22Rv1 (cell line): ENCODE measurements around the gene KCNJ3.

Experiments
- ZFX ChIP-seq: fragments of 450-650 bp; IDR thresholded peaks from 2 replicates; pipeline ENCODE4 v1.6.1; 2017; ENCODE audit warnings: antibody characterized with exemption, borderline replicate concordance
- TF ChIP-seq, protein P1 (sequence below): fragments of 450-650 bp; IDR thresholded peaks from 2 replicates; pipeline ENCODE4 v1.5.1; 2017; ENCODE audit warnings: mild to moderate bottlenecking

GRCh38 chr2:154686162-154686561 lies 12.3 kb upstream of the KCNJ3 start:
- TF ChIP-seq, protein P1, sequence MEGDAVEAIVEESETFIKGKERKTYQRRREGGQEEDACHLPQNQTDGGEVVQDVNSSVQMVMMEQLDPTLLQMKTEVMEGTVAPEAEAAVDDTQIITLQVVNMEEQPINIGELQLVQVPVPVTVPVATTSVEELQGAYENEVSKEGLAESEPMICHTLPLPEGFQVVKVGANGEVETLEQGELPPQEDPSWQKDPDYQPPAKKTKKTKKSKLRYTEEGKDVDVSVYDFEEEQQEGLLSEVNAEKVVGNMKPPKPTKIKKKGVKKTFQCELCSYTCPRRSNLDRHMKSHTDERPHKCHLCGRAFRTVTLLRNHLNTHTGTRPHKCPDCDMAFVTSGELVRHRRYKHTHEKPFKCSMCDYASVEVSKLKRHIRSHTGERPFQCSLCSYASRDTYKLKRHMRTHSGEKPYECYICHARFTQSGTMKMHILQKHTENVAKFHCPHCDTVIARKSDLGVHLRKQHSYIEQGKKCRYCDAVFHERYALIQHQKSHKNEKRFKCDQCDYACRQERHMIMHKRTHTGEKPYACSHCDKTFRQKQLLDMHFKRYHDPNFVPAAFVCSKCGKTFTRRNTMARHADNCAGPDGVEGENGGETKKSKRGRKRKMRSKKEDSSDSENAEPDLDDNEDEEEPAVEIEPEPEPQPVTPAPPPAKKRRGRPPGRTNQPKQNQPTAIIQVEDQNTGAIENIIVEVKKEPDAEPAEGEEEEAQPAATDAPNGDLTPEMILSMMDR: no peak
- no peak for TF ChIP-seq ZFX
